ENCODE results near the gene PBOV1.

DNA sequence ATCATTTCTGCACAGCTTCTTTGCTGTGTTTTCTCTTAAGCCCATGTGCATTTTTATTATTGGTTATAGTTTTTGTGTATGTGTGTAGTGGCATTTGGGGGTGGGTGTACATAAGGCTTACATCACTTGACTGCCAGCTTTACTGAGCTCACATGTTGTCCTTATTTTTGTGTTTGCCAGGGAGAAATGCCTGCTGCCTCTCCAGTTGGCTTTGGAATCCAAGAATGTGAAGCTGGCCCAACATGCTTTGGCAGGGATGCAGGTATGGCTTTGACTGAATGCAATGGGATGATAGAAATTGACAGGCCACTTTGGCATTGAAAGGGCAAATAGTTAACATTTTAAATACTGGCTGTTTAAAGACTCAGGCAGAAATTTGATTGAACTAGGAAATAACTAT, 11.4 kb downstream of the PBOV1 start:
- TF ChIP-seq, protein P1, sequence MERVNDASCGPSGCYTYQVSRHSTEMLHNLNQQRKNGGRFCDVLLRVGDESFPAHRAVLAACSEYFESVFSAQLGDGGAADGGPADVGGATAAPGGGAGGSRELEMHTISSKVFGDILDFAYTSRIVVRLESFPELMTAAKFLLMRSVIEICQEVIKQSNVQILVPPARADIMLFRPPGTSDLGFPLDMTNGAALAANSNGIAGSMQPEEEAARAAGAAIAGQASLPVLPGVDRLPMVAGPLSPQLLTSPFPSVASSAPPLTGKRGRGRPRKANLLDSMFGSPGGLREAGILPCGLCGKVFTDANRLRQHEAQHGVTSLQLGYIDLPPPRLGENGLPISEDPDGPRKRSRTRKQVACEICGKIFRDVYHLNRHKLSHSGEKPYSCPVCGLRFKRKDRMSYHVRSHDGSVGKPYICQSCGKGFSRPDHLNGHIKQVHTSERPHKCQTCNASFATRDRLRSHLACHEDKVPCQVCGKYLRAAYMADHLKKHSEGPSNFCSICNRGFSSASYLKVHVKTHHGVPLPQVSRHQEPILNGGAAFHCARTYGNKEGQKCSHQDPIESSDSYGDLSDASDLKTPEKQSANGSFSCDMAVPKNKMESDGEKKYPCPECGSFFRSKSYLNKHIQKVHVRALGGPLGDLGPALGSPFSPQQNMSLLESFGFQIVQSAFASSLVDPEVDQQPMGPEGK (CRISPR knock-in tag; IDR thresholded peaks at IDR 0.05; ENCODE audit: borderline replicate concordance), result no peak
- TF ChIP-seq BACH2 (CRISPR knock-in tag; IDR thresholded peaks at IDR 0.05; ENCODE audit: borderline replicate concordance) (no peak), ARNTL (CRISPR knock-in tag; IDR thresholded peaks at IDR 0.05; ENCODE audit: borderline replicate concordance, low read depth) (no peak), SNAI2 (CRISPR knock-in tag; IDR thresholded peaks at IDR 0.05) (no peak), TCF4 (CRISPR knock-in tag; IDR thresholded peaks at IDR 0.05; ENCODE audit: borderline replicate concordance) (no peak), ZFP3 (CRISPR knock-in tag; IDR thresholded peaks at IDR 0.05) (no peak), CSDC2 (CRISPR knock-in tag; IDR thresholded peaks at IDR 0.05) (no peak), ZNF70 (CRISPR knock-in tag; IDR thresholded peaks at IDR 0.05) (no peak)
- TF ChIP-seq, protein P2, sequence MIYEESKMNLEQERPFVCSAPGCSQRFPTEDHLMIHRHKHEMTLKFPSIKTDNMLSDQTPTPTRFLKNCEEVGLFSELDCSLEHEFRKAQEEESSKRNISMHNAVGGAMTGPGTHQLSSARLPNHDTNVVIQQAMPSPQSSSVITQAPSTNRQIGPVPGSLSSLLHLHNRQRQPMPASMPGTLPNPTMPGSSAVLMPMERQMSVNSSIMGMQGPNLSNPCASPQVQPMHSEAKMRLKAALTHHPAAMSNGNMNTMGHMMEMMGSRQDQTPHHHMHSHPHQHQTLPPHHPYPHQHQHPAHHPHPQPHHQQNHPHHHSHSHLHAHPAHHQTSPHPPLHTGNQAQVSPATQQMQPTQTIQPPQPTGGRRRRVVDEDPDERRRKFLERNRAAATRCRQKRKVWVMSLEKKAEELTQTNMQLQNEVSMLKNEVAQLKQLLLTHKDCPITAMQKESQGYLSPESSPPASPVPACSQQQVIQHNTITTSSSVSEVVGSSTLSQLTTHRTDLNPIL (CRISPR knock-in tag; IDR thresholded peaks at IDR 0.05; ENCODE audit: low read depth), result no peak
